ENCODE results near the gene SCN1B.

SCN1B gene

GRCh38 chr19:35015270-35015953, 14.9 kb upstream of the SCN1B start:
- Histone ChIP-seq H3K4me3 (ENCODE audit: severe bottlenecking) (no peak overlapping the region), H3K4me1 (ENCODE audit: insufficient read depth, poor library complexity, severe bottlenecking) (no peaks in the 10 kb centered on the region), H3K27me3 (ENCODE audit: insufficient read depth, poor library complexity, severe bottlenecking) (no peaks in the 10 kb centered on the region), H3K9me3 (ENCODE audit: severe bottlenecking) (no peaks in the 10 kb centered on the region), H3K36me3 (ENCODE audit: low read depth) (peaks cover 77% of the 10 kb centered on the region), H3K27ac (ENCODE audit: poor library complexity, severe bottlenecking) (no peak overlapping the region)
- TF ChIP-seq, protein P1, sequence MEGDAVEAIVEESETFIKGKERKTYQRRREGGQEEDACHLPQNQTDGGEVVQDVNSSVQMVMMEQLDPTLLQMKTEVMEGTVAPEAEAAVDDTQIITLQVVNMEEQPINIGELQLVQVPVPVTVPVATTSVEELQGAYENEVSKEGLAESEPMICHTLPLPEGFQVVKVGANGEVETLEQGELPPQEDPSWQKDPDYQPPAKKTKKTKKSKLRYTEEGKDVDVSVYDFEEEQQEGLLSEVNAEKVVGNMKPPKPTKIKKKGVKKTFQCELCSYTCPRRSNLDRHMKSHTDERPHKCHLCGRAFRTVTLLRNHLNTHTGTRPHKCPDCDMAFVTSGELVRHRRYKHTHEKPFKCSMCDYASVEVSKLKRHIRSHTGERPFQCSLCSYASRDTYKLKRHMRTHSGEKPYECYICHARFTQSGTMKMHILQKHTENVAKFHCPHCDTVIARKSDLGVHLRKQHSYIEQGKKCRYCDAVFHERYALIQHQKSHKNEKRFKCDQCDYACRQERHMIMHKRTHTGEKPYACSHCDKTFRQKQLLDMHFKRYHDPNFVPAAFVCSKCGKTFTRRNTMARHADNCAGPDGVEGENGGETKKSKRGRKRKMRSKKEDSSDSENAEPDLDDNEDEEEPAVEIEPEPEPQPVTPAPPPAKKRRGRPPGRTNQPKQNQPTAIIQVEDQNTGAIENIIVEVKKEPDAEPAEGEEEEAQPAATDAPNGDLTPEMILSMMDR (IDR thresholded peaks at IDR 0.05; ENCODE audit: poor library complexity, severe bottlenecking): no peak
- no peak for DNase-seq (ENCODE audit: low spot score)
- no peak for ATAC-seq (ENCODE audit: low read depth)

GRCh38 chr19:35015954-35016351, 14.3 kb upstream of the SCN1B start:
- TF ChIP-seq, protein P1 (IDR thresholded peaks at IDR 0.05; ENCODE audit: poor library complexity, severe bottlenecking): no peak
- H3K36me3 ChIP-seq (ENCODE audit: low read depth): peaks cover 79% of the 10 kb centered on the region

DNA sequence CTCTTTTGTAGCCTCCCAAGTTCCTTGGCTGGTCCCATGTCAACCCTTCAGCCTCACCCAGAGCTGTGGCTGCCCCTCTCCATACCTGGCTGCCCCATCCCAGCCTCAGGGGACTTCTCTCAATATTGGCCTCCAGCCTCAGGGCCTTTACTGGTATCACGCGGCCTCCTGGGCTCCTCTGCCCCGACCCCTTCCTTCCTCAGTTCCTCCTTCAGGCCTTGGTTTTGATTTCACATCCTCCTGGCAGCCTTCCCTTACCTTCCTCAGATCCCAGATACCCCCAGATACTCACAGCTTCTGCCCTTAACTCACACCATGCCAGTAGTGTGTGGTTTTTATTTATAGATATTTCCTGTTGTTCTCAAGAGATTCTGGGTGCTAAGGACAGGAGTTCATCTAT, 12.8 kb upstream of the SCN1B start:
- ATAC-seq (ENCODE audit: low read depth) (no peak), DNase-seq (ENCODE audit: low spot score) (no peak)
- TF ChIP-seq, protein P1 (IDR thresholded peaks at IDR 0.05; ENCODE audit: poor library complexity, severe bottlenecking): no peak
- Histone ChIP-seq H3K27me3 (ENCODE audit: insufficient read depth, poor library complexity, severe bottlenecking) (no peaks in the 10 kb centered on the region), H3K36me3 (ENCODE audit: low read depth) (peaks cover 67% of the 10 kb centered on the region), H3K4me3 (ENCODE audit: severe bottlenecking) (no peak overlapping the region), H3K4me1 (ENCODE audit: insufficient read depth, poor library complexity, severe bottlenecking) (no peaks in the 10 kb centered on the region), H3K9me3 (ENCODE audit: severe bottlenecking) (no peaks in the 10 kb centered on the region), H3K27ac (ENCODE audit: poor library complexity, severe bottlenecking) (no peak overlapping the region)

More at GRCh38 chr19:35015954-35016351, 14.3 kb upstream of the SCN1B start:
- ATAC-seq (ENCODE audit: low read depth) (no peak), DNase-seq (ENCODE audit: low spot score) (no peak)
- Histone ChIP-seq H3K4me1 (ENCODE audit: insufficient read depth, poor library complexity, severe bottlenecking) (no peaks in the 10 kb centered on the region), H3K27ac (ENCODE audit: poor library complexity, severe bottlenecking) (no peak overlapping the region), H3K9me3 (ENCODE audit: severe bottlenecking) (no peaks in the 10 kb centered on the region), H3K4me3 (ENCODE audit: severe bottlenecking) (no peak overlapping the region), H3K27me3 (ENCODE audit: insufficient read depth, poor library complexity, severe bottlenecking) (no peaks in the 10 kb centered on the region)

DNA sequence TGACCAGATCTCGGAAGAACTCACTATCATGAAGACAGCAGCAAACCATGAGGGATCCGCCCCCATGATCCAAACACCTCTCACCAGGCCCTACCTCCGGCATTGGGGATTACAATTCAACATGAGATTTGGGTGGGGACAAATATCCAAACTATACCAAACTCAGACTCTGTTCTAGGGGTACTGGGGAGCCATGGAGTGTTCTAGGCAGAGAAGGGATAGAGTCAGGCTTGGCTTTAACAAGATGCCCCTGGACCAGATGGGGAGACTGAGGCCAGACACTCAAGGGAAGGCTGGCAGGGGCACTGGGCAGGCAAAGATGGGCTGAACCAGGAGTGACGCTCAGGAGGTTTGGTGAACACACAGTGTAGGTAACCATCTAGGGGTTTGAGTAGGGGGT, 11.9 kb upstream of the SCN1B start:
- no peak for DNase-seq (ENCODE audit: low spot score)
- H3K27ac ChIP-seq (ENCODE audit: poor library complexity, severe bottlenecking): no peak overlapping the region
- H3K4me3 ChIP-seq (ENCODE audit: severe bottlenecking): no peak overlapping the region
- no peak for ATAC-seq (ENCODE audit: low read depth)
- TF ChIP-seq, protein P1 (IDR thresholded peaks at IDR 0.05; ENCODE audit: poor library complexity, severe bottlenecking): no peak
- H3K27me3 ChIP-seq (ENCODE audit: insufficient read depth, poor library complexity, severe bottlenecking): no peaks in the 10 kb centered on the region
- H3K9me3 ChIP-seq (ENCODE audit: severe bottlenecking): no peaks in the 10 kb centered on the region
- H3K4me1 ChIP-seq (ENCODE audit: insufficient read depth, poor library complexity, severe bottlenecking): no peaks in the 10 kb centered on the region
- peaks cover 58% of the 10 kb centered on the region for H3K36me3 ChIP-seq (ENCODE audit: low read depth)

GRCh38 chr19:35019144-35019543, 11.1 kb upstream of the SCN1B start:
- Histone ChIP-seq H3K27me3 (ENCODE audit: insufficient read depth, poor library complexity, severe bottlenecking) (no peaks in the 10 kb centered on the region), H3K4me1 (ENCODE audit: insufficient read depth, poor library complexity, severe bottlenecking) (no peaks in the 10 kb centered on the region), H3K9me3 (ENCODE audit: severe bottlenecking) (no peaks in the 10 kb centered on the region), H3K36me3 (ENCODE audit: low read depth) (peaks cover 62% of the 10 kb centered on the region), H3K27ac (ENCODE audit: poor library complexity, severe bottlenecking) (no peak overlapping the region), H3K4me3 (ENCODE audit: severe bottlenecking) (no peak overlapping the region)
- ATAC-seq (ENCODE audit: low read depth) (no peak), DNase-seq (ENCODE audit: low spot score) (no peak)
- TF ChIP-seq, protein P1 (IDR thresholded peaks at IDR 0.05; ENCODE audit: poor library complexity, severe bottlenecking): no peak

All from RWPE2 (cell line).